Endothelial cell of umbilical vein (primary cell): Measurements from ENCODE around the gene MMP23B. TPM values are rescaled to one million over a fixed set of nuclear protein-coding genes. Genes with fewer than 3 reads are reported as not detected.

Source experiments
- BruUV-seq: library from RNA; stranded (reverse); fragments of 400-500 nt; replicated peaks from 2 replicates; lab custom pipeline; 2021; lab: Mats Ljungman, UMichigan
- CTCF ChIA-PET: fragments of 300-600, 350-600 bp; sonication (Branson Sonifier 250); formaldehyde crosslinking; loops from one replicate; lab custom pipeline; 2021; ENCODE audit warnings: antibody characterized with exemption, inconsistent platforms; lab: Charles Lee
- POLR2A ChIA-PET: fragments of 300-600, 350-600 bp; sonication (Branson Sonifier 250); formaldehyde crosslinking; loops from one replicate; lab custom pipeline; 2021; ENCODE audit warnings: antibody characterized with exemption, inconsistent platforms; lab: Charles Lee
- DNase-seq: peaks from one replicate; pipeline ENCODE4 v3.0.0-alpha.2; 2011; ENCODE audit warnings: low read depth, low spot score
- FAIRE-seq: peaks from 2 replicates; lab custom pipeline; 2011; peaks lifted over from hg19 to GRCh38; lab: Jason Lieb, UNC
- H2AFZ ChIP-seq: 2 replicates; pipeline ENCODE4 v1.6.0; 2012; ENCODE audit warnings: low read depth, low read length, control low read depth, inconsistent platforms
- H3K27ac ChIP-seq: 2 replicates; pipeline ENCODE4 v1.5.1; 2011; ENCODE audit warnings: low read depth, mild to moderate bottlenecking, control low read depth, low read length, moderate library complexity; ENCODE audit not compliant: insufficient read depth
- H3K27me3 ChIP-seq, 2 experiments: 2 replicates each; pipeline versions ENCODE4 v1.6.0 to v1.6.1; 2011; ENCODE audit warnings: low read length in 2 of 2, mixed read lengths in 1 of 2; ENCODE audit not compliant: control insufficient read depth in 2 of 2, insufficient read depth in 2 of 2
- H3K36me3 ChIP-seq, 2 experiments: 2 replicates in 1 of 2; 3 replicates in 1 of 2; pipeline ENCODE4 v1.5.1; 2011; ENCODE audit warnings: low read length in 2 of 2, mild to moderate bottlenecking in 1 of 2, moderate library complexity in 1 of 2; ENCODE audit not compliant: control insufficient read depth in 2 of 2, insufficient read depth in 2 of 2; ENCODE audit errors: extremely low read depth in 1 of 2
- H3K4me1 ChIP-seq: 3 replicates; pipeline ENCODE4 v1.5.1; 2011; ENCODE audit warnings: mild to moderate bottlenecking, low read length; ENCODE audit not compliant: control insufficient read depth, insufficient read depth; ENCODE audit errors: extremely low read depth
- H3K4me2 ChIP-seq: 2 replicates; pipeline ENCODE4 v1.6.1; 2011; ENCODE audit warnings: low read length, control low read depth, mixed read lengths; ENCODE audit not compliant: insufficient read depth
- H3K4me3 ChIP-seq, 3 experiments: fragments of 200-600 bp in 1 of 3; sonication (generic), shearing (Covaris generic) in 1 of 3; replicated peaks in 1 of 3; 2 replicates each; pipeline ENCODE4 v1.5.1; 2011 to 2016; ENCODE audit warnings: control low read depth in 3 of 3, low read length in 3 of 3, mild to moderate bottlenecking in 2 of 3, inconsistent platforms in 1 of 3, low read depth in 1 of 3, moderate library complexity in 1 of 3; ENCODE audit not compliant: insufficient read depth in 1 of 3
- H3K79me2 ChIP-seq: 2 replicates; pipeline ENCODE4 v1.6.0; 2012; ENCODE audit warnings: low read length, inconsistent platforms; ENCODE audit not compliant: control insufficient read depth, insufficient read depth
- H3K9ac ChIP-seq: replicated peaks from 2 replicates; pipeline ENCODE3; 2011; ENCODE audit warnings: low read length, control low read depth; ENCODE audit not compliant: insufficient read depth; ENCODE audit errors: extremely low read depth
- H3K9me1 ChIP-seq: replicated peaks from 3 replicates; pipeline ENCODE4 v1.6.0; 2011; ENCODE audit warnings: mild to moderate bottlenecking, low read length; ENCODE audit not compliant: control insufficient read depth, insufficient read depth; ENCODE audit errors: extremely low read depth
- H3K9me3 ChIP-seq: replicated peaks from 2 replicates; pipeline ENCODE4 v1.5.1; 2012; ENCODE audit warnings: low read length, inconsistent platforms; ENCODE audit not compliant: control insufficient read depth, insufficient read depth
- H4K20me1 ChIP-seq: replicated peaks from 2 replicates; pipeline ENCODE3; 2011; ENCODE audit warnings: mild to moderate bottlenecking, low read length; ENCODE audit not compliant: control insufficient read depth, insufficient read depth; ENCODE audit errors: extremely low read depth
- CTCF ChIP-seq, 2 donors: IDR thresholded peaks; 1 replicate in 1 of 2; 2 replicates in 1 of 2; pipeline ENCODE4 v1.5.1; 2011; ENCODE audit warnings: low read length in 2 of 2, mild to moderate bottlenecking in 2 of 2, moderate library complexity in 2 of 2, control low read depth in 1 of 2, inconsistent platforms in 1 of 2, low read depth in 1 of 2; ENCODE audit not compliant: insufficient read depth in 1 of 2; ENCODE audit errors: extremely low read depth in 1 of 2
- EZH2 ChIP-seq: IDR thresholded peaks from 2 replicates; pipeline ENCODE4 v1.6.1; 2012; ENCODE audit warnings: borderline replicate concordance, low read depth, mild to moderate bottlenecking, moderate library complexity, low read length, inconsistent platforms; ENCODE audit not compliant: severe bottlenecking
- FOS ChIP-seq: IDR thresholded peaks from 2 replicates; pipeline ENCODE4 v1.6.1; 2011; ENCODE audit warnings: mild to moderate bottlenecking, low read length, moderate library complexity, borderline replicate concordance; ENCODE audit not compliant: insufficient read depth
- GATA2 ChIP-seq: IDR thresholded peaks from 2 replicates; pipeline ENCODE4 v1.7.0; 2011; ENCODE audit warnings: low read depth, mild to moderate bottlenecking, moderate library complexity, mixed read lengths, low read length; ENCODE audit not compliant: insufficient read length, insufficient read depth
- JUN ChIP-seq: IDR thresholded peaks from 2 replicates; pipeline ENCODE4 v1.6.1; 2011; ENCODE audit warnings: borderline replicate concordance, low read depth; ENCODE audit not compliant: insufficient read length, insufficient read depth
- MAX ChIP-seq: IDR thresholded peaks from 2 replicates; pipeline ENCODE4 v1.6.1; 2011; ENCODE audit not compliant: insufficient read depth, insufficient read length
- MYC ChIP-seq: IDR thresholded peaks from one replicate; pipeline ENCODE4 v1.6.1; 2011; ENCODE audit warnings: mild to moderate bottlenecking, low read depth, low read length
- POLR2A ChIP-seq: IDR thresholded peaks from 2 replicates; pipeline ENCODE4 v1.6.1; 2012; ENCODE audit warnings: low read depth, mild to moderate bottlenecking, control low read depth, low read length
- POLR2AphosphoS5 ChIP-seq: IDR thresholded peaks from 2 replicates; pipeline ENCODE4 v1.6.1; 2012; ENCODE audit warnings: low read depth, mild to moderate bottlenecking, control low read depth, low read length, moderate library complexity; ENCODE audit not compliant: insufficient read depth
- dilution Hi-C: fragments of 300-500 bp; cut with MboI; formaldehyde crosslinking; loops from one replicate; pipeline ENCODE4 v1.15.0; 2019; ENCODE audit warnings: low sequenced_read_pairs; ENCODE audit not compliant: extremely low pct_ligation_motif_present
- intact Hi-C: fragments of 100-400 bp; cut with micrococcal nuclease; formaldehyde crosslinking; loops from one replicate; pipeline ENCODE4 v1.10.0; 2022
- polyA plus RNA-seq, 4 experiments: library from polyadenylated mRNA; depleted of rRNA in 3 of 4; stranded (reverse) in 3 of 4; unstranded in 1 of 4; fragments of >200 nt; gene quantifications; 2 replicates each; pipeline versions ENCODE4 v1.2.1 to v1.2.3, GENCODE V29; 2011 to 2012; ENCODE audit warnings: missing spikeins in 1 of 4
- total RNA-seq: library from RNA; stranded (reverse); gene quantifications from 2 replicates; pipeline ENCODE4 v1.2.3, GENCODE V29; 2021

Gene MMP23B
- total and polyA plus RNA-seq, 2 donors (not counting 3 experiments of a cell fraction or from before 2014, with no cell fraction given) = 0.62 to 5.3 TPM

- Histone ChIP-seq H3K4me2 (peak overlapping the region; percentile 75), H3K79me2 (peaks cover 3% of the 10 kb centered on the region), H3K4me1 (peaks cover 16% of the 10 kb centered on the region), H3K27ac (peak overlapping the region; percentile 99), H3K9me3 (no peaks in the 10 kb centered on the region), H3K4me3 (peak overlapping the region; percentile 67 to 99 (median 68)), H3K9me1 (no peaks in the 10 kb centered on the region), H3K36me3 (peaks cover 0 to 2% of the 10 kb centered on the region in 2 experiments), H4K20me1 (no peaks in the 10 kb centered on the region), H2AFZ (peak overlapping the region; percentile 90), H3K27me3 (no peaks in the 10 kb centered on the region), H3K9ac (peak overlapping the region; percentile 100)
- intact Hi-C loops = loop anchor here (5.0 kb wide), 1 partner anchor 104 kb away; the partner anchor contains the start of gene ATAD3A
- TF ChIP-seq JUN = no peak
- no peak for TF ChIP-seq CTCF (IDR thresholded peaks at IDR 0.05; ENCODE audit: extremely low read depth in 1 of 2, insufficient read depth in 1 of 2, low read depth in 1 of 2, low read length in 2 of 2)
- TF ChIP-seq POLR2A = no peak
- TF ChIP-seq POLR2AphosphoS5 = no peak
- no peak for TF ChIP-seq MAX
- TF ChIP-seq EZH2 = no peak
- TF ChIP-seq FOS = no peak
- TF ChIP-seq MYC = no peak
- no peak for TF ChIP-seq GATA2
- ChIA-PET POLR2A (no interaction called here), CTCF (interaction anchor here (1.4 kb wide), 1 partner anchor 111 kb away, joined by 4 read pairs; no protein-coding TSS in a partner anchor)
- FAIRE-seq (no peak), DNase-seq (peak; percentile 18)
- dilution Hi-C loops = no loop called here
- no TSS peak for BruUV-seq
Observed at GRCh38 chr1:1616045-1616790, 15.8 kb upstream of the MMP23B start.
